Activated CD8-positive, alpha-beta T cell treated with anti-CD3 and anti-CD28 coated beads for 36 hours (primary cell): ENCODE results near the gene CAPRIN1. TPM values are rescaled to one million over a fixed set of nuclear protein-coding genes. Genes with fewer than 3 reads are reported as not detected.

Experiments
- ATAC-seq: fragments of 200-7000 bp; cut with Tn5 transposase; one replicate; pipeline ENCODE4 v1.10.0; 2021; ENCODE audit warnings: mild to moderate bottlenecking, moderate library complexity
- CTCF ChIA-PET: fragments of 350-600 bp; sonication (Branson Sonifier 250); formaldehyde crosslinking; loops from one replicate; lab custom pipeline; 2021; ENCODE audit warnings: antibody characterized with exemption; lab: Charles Lee
- POLR2A ChIA-PET: fragments of 350-600 bp; sonication (Branson Sonifier 250); formaldehyde crosslinking; loops from one replicate; lab custom pipeline; 2021; ENCODE audit warnings: antibody characterized with exemption; lab: Charles Lee
- DNase-seq: peaks from one replicate; pipeline ENCODE4 v3.0.0-alpha.2; 2020
- H3K27ac Mint-ChIP-seq: one replicate; pipeline ENCODE4 v1.8.0; 2021; ENCODE audit warnings: mild to moderate bottlenecking, mixed read lengths
- H3K27me3 Mint-ChIP-seq: one replicate; pipeline ENCODE4 v1.8.0; 2021; ENCODE audit warnings: mixed read lengths
- H3K36me3 Mint-ChIP-seq: one replicate; pipeline ENCODE4 v1.8.0; 2021; ENCODE audit warnings: low read depth, mixed read lengths
- H3K4me1 Mint-ChIP-seq: one replicate; pipeline ENCODE4 v1.8.0; 2021; ENCODE audit warnings: low read depth, mixed read lengths
- H3K4me3 Mint-ChIP-seq: one replicate; pipeline ENCODE4 v1.8.0; 2021; ENCODE audit warnings: mild to moderate bottlenecking, moderate library complexity, mixed read lengths
- H3K9me3 Mint-ChIP-seq: one replicate; pipeline ENCODE4 v1.8.0; 2021; ENCODE audit warnings: mixed read lengths
- intact Hi-C: fragments of 100-400 bp; cut with micrococcal nuclease; formaldehyde crosslinking; loops from one replicate; pipeline ENCODE4 v1.10.0; 2022
- total RNA-seq, 2 experiments: library from RNA; stranded (reverse); gene quantifications; one replicate each; pipeline ENCODE4 v1.2.3, GENCODE V29; 2021
- TF ChIP-seq, protein P1 (sequence below): fragments of 200-600 bp; IDR thresholded peaks from one replicate; pipeline ENCODE4 v1.8.0; 2022; ENCODE audit warnings: antibody characterized with exemption, mild to moderate bottlenecking

Gene CAPRIN1
- total RNA-seq, 2 experiments from 2014 or later, result 297 to 328 TPM

DNA sequence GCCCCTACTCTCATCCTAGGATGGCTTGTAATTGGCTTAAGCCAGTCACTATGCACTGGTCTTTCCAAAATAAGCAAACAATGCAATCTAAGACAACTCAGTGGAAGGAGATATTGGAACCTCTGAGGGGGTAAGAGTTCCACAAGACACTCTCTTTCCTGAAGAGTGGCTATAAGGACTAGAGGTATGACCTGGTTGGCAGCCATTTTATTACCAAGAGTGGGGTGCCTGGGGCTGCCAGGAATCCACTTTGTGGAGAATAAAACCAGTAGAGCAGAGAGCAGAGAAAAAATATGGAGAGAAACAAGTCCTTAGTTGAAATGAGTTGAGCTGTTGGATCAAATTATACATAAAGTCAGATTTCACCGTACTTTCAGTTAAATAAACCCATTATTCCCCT lies 38.8 kb upstream of the CAPRIN1 start:
- Mint-ChIP-seq H3K9me3 (no peaks in the 10 kb centered on the region), H3K27ac (no peak overlapping the region), H3K27me3 (peaks cover 3% of the 10 kb centered on the region), H3K36me3 (no peaks in the 10 kb centered on the region), H3K4me3 (no peak overlapping the region), H3K4me1 (no peaks in the 10 kb centered on the region)
- TF ChIP-seq, protein P1, sequence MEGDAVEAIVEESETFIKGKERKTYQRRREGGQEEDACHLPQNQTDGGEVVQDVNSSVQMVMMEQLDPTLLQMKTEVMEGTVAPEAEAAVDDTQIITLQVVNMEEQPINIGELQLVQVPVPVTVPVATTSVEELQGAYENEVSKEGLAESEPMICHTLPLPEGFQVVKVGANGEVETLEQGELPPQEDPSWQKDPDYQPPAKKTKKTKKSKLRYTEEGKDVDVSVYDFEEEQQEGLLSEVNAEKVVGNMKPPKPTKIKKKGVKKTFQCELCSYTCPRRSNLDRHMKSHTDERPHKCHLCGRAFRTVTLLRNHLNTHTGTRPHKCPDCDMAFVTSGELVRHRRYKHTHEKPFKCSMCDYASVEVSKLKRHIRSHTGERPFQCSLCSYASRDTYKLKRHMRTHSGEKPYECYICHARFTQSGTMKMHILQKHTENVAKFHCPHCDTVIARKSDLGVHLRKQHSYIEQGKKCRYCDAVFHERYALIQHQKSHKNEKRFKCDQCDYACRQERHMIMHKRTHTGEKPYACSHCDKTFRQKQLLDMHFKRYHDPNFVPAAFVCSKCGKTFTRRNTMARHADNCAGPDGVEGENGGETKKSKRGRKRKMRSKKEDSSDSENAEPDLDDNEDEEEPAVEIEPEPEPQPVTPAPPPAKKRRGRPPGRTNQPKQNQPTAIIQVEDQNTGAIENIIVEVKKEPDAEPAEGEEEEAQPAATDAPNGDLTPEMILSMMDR, result no peak
- CTCF ChIA-PET, result interaction anchor here (1.6 kb wide), 1 partner anchor 15 kb away, joined by 4 read pairs; no protein-coding TSS in a partner anchor
- intact Hi-C loops, result no loop called here
- ATAC-seq, result no peak
- DNase-seq, result no peak
- POLR2A ChIA-PET, result no interaction called here

DNA sequence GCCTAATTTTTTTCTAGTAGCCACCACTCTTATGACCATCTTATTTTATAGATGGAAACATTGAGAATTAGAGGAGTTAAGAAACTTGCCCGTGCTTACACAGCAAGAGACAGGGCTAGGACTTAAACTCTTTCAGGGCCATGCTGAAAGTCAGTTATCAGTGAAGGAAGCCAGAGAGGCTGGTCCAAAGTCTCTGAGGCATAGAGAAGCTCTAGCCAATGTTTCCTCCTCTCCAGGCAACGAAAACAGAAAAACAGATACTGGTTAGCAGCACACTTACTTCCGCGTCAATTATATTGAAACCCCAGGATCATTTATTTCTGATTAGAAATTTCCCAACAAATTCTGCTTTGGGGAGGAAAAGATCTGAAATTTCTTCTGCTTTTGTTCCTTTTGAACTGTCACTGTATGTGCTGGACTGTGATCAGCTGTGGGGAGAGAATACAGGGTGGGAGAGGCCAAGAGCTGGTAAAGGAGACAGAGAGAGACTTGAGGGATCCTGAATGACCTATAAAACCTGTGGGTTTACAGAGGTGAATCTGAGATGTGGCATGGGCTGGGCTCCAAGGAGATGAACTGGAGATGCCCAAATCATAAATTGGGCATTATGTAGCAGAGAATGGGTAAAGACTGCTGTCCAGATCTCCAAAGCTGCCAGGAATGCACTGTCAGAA lies 37.5 kb upstream of the CAPRIN1 start:
- CTCF ChIA-PET, result interaction anchor here (1.6 kb wide), 1 partner anchor 16 kb away, joined by 4 read pairs; no protein-coding TSS in a partner anchor
- no peaks in the 10 kb centered on the region for H3K36me3 Mint-ChIP-seq
- H3K4me1 Mint-ChIP-seq, result no peaks in the 10 kb centered on the region
- no peak overlapping the region for H3K27ac Mint-ChIP-seq
- H3K9me3 Mint-ChIP-seq, result no peaks in the 10 kb centered on the region
- no peak for DNase-seq
- intact Hi-C loops, result no loop called here
- POLR2A ChIA-PET, result no interaction called here
- ATAC-seq, result no peak
- TF ChIP-seq, protein P1, result no peak
- H3K27me3 Mint-ChIP-seq, result no peaks in the 10 kb centered on the region
- no peak overlapping the region for H3K4me3 Mint-ChIP-seq

DNA sequence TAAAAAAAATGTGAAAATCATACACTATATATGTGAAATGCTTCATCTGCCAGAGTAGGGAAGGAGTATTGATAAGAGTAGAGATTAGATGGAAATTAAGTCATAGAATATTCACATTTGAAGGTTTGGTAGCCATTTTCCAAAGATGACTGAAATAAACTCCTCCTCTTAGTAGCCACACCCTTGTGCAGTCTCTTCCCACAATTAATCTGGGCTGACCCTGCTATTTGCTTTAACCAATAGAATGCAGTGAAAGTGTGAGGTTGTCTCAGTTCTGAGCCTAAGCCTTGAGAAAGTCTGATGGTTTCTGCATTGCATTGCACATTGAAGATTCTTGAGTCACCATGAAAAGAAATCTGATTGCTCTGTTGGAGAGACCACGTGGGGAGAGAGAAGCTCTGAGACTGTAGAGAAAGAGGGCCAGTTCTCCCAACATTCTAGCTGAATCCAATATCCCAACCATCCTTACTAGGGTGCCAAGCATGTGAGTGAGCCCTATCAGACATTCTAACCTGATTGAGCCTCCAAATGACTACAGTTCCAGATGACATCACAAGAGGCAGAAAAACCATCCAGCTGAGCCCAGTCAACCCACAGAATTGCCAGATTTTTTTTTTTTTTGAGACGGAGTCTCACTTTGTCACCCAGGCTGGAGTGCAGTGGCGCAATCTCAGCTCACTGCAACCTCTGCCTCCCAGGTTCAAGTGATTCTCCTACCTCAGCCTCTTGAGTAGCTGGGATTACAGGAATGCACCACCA lies 29.4 kb upstream of the CAPRIN1 start:
- DNase-seq, result no peak
- Mint-ChIP-seq H3K36me3 (no peaks in the 10 kb centered on the region), H3K9me3 (peaks cover 6% of the 10 kb centered on the region), H3K4me1 (no peaks in the 10 kb centered on the region), H3K27ac (no peak overlapping the region), H3K4me3 (no peak overlapping the region), H3K27me3 (no peaks in the 10 kb centered on the region)
- POLR2A ChIA-PET, result no interaction called here
- CTCF ChIA-PET, result interaction anchor here (2.8 kb wide), 1 partner anchor 25 kb away, joined by 7 read pairs; no protein-coding TSS in a partner anchor
- intact Hi-C loops, result no loop called here
- TF ChIP-seq, protein P1, result no peak
- no peak for ATAC-seq

DNA sequence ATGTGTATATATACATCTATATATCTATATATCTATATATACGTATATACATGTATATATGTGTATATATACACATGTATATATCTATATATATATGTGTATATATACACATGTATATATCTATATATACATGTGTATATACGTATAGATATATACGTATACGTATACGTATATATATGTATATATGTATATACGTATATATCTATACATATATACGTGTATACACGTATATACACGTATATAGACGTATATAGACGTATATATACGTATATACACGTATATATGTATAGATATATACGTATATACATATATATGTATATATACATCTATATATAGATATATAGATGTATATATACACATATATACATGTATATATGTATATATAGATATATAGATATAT lies 25.1 kb upstream of the CAPRIN1 start:
- POLR2A ChIA-PET, result interaction anchor here (0.6 kb wide), 1 partner anchor 112 kb away, joined by 3 read pairs; no protein-coding TSS in a partner anchor

More for the DNA sequence above, 25.1 kb upstream of the CAPRIN1 start:
- TF ChIP-seq, protein P1, result no peak
- Mint-ChIP-seq H3K36me3 (no peaks in the 10 kb centered on the region), H3K9me3 (peaks cover 6% of the 10 kb centered on the region), H3K27ac (no peak overlapping the region), H3K27me3 (no peaks in the 10 kb centered on the region), H3K4me1 (no peaks in the 10 kb centered on the region), H3K4me3 (no peak overlapping the region)
- intact Hi-C loops, result no loop called here
- DNase-seq (no peak), ATAC-seq (no peak)
- CTCF ChIA-PET, result no interaction called here
